Activated CD4-positive, alpha-beta T cell treated with anti-CD3 and anti-CD28 coated beads, Interleukin-2, amount 50 U/mL, for 16 hours (primary cell): ENCODE data around the gene KCNH1.

Experiments used
- DNase-seq: peaks from one replicate; pipeline ENCODE4 v3.0.0-alpha.2; 2020

The KCNH1 gene

DNA sequence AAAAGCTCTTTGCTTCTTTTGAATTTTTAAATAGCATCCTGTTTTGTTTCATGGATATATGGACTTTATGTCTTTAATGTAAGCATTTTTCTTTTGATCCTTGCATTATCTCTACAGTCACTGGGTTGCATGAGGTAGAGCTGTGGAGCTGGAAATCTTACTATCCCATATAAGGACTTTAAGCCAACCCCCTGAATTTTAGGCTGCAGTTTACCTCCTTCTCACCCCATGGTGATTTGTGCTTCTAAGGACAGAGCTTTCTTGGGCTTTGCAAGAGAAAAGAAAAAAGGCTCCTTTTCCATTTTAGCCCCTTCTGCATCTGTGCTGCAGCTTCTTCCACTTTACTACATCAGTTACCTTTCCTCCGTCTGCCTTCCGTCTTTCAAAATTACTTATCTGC, 431.4 kb downstream of the KCNH1 start:
- no peak for DNase-seq

DNA sequence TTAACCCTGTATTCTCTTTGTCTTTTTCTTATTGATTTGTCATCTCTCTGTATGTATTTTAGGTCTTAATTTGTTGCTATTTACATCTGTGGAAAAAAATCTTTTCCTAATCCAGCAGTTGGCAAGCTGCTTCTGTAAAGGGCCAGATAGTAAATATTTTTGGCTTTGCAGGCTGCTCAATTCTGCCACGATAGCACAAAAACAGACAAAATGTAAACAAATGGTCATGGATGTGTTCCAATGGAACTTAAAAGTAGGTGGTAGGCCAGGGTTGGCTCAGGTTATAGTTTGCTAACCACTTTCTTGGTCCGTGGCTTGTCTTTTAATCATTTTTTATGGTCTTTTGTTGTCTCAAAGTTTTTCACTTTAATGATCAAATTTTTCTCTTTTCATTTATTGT, 433.4 kb downstream of the KCNH1 start:
- DNase-seq = no peak

DNA sequence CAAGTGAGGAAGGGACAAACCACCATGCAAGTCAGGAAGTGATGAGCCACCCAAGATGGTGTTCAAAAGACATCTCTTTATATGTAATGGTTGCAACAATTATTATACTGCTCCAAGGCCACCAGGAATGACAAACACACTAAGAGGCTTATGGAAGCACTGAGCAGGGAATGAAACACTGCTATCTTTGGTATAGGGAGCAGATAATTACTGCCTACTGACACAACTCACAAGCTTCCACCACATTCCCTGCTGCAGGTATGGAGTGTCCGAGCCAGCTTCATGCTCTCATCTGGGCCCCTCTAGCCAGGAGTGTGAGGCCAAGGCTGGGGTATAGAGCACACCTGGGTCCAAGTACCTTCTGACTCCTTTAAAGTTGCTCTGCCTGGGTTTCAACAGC, 433.9 kb downstream of the KCNH1 start:
- DNase-seq = no peak

DNA sequence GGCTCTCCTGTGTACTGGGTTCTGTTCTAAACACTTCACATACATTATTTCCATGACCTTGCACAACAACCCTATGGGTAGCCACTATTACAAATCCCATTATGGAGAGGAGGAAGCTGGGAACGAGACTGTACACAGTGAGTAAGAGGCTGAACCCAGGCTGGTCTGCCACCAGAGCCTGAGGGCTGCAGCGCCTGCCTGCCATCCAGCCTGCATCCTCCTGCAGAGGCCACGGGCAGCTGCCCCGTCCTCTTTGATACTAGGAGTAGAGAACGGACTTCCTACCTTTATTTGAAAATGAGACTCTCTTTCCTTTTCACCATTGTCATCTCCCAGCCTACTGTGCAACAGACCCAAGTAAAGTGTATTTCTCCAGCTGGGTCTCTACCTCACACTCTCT, 435.3 kb downstream of the KCNH1 start:
- DNase-seq = no peak

DNA sequence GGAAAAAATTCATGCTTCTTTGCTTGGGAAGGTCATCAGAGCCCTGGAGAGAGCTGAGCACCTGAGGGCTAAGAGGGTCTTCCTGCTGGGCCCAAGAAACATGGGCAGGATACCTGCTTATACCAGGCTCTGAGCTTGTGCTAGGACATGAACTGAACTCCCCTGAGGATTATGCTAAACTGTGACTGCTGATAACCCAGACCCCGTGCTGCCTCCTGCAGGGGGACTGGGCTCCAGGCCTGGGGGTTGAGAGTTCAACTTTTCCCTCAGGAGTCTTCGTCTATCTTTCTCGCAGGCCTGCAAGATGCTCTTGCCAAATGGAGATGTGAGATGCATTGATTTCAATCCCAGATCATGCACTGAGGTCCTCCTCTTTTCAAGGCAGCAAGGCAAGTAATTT, 436.8 kb downstream of the KCNH1 start:
- no peak for DNase-seq

DNA sequence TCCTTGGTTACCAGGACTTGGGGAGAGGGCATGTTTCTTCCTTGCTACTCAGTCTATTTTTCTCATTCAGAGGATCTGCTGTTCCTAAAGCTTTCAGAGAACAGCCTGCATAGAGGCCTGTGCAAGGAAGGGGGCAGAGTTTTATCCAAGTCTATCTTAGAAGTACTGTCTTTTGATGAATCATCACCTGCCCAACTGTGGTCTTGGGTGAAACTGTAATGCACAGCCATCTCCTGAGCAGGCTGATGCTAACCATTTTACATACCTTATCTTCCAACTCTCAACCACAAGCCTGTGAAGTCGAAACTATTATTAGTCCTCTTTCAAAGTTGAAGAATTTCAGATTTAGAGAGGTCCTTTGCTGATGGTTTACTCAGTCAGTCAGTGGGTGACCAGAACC, 437.2 kb downstream of the KCNH1 start:
- peak; percentile 72 for DNase-seq

DNA sequence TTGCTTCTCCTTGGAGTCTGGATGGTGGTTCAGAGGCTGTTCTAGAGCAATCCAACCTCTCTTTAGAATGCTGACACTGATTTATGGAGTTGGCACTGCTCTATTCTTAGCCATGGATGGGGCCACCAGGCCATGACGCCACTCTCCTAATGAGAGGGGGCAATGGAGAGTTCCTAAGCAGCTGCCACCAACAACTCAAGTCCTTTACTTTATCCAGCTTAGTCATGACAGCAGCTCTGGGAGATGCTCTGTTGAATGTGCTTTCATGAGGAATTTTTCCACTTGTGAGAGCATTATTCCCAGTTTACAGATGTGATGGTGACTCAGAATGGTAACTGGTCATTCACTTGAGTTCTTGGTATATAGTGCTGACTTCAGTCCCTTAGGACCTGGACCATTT, 438.9 kb downstream of the KCNH1 start:
- DNase-seq = no peak

DNA sequence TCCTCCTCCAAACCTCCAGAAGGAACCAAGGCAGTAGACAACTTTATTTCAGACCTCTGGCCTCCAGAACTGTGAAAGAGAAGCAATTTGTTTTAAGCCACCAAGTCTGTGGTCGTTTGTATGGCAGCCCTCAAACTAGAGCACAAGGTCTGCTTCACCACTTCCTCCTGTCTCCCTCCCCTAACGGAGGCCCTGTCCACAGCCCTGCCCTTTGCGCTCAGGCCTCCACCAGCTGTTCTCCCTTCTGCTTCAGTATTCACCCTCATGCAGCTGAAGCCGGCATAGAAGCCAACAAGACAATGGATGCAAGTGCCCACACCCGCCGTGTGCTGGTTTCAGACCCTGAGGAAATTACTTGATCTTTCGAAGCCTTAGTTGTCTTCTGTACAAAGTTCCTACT, 441.2 kb downstream of the KCNH1 start:
- DNase-seq = no peak

DNA sequence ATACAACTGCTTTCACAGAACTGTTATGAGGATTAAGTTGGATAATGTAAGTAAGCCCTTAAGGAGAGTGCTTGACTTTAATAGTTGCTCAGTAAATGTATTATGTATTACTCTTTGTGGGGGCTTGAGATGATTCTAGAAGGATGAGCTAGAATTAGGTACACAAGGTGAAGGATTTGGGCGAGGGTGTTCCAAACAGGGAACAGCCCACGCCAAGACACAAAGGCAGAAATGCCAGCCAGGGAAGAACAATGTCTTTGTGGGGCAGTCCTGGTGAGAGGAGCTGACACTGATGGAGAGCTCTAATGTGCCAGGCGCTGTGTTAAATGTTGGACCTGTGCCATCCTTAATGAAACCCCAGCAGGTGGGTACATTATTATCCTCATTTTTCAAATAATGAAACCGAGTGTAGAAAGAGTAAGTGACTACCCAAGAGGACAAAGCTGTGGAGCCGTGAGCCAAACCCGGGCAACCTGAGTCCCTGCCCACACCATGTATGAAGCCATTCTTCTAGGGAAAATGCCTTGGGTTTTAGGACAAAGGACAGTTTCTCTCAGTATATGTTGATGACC, 442.8 kb downstream of the KCNH1 start:
- DNase-seq = no peak

DNA sequence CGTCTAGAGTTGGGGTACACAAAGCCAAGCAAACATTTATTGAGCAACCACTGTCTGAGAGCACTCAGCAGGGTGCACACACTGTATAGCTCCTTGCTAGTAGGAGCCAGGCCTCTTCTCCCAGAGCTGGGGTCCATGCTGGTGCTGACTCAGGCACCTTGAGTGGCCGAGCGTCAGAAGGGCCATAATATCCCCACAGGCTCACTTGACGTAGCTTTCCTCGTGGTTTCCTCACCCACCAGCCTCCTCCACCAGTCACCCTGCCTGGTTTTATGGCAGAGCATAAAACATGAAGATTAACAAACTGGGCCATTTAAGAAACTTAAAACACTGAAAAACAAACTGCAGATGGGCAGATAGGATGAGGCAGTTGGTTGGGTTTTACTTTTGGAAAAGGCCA, 443.7 kb downstream of the KCNH1 start:
- no peak for DNase-seq

DNA sequence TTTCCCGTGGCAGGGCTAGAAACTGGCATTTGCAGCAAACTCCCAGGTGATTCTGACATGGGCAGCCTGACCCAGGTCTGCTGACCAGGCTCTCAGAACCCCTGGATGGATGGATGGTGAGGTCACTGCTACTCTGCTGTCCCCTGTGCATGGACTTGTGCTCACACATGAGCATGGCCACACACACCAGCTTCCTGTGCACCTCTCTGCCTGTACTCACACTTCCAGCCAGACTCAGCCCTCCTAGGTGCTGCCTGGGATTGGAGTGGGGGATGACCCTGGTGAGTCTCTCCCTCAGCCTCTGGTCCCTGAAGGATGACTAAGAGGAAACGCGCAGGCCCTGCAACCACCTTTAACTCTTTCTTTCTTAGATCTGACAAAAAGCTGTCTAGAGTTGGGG, 444.1 kb downstream of the KCNH1 start:
- DNase-seq = no peak

DNA sequence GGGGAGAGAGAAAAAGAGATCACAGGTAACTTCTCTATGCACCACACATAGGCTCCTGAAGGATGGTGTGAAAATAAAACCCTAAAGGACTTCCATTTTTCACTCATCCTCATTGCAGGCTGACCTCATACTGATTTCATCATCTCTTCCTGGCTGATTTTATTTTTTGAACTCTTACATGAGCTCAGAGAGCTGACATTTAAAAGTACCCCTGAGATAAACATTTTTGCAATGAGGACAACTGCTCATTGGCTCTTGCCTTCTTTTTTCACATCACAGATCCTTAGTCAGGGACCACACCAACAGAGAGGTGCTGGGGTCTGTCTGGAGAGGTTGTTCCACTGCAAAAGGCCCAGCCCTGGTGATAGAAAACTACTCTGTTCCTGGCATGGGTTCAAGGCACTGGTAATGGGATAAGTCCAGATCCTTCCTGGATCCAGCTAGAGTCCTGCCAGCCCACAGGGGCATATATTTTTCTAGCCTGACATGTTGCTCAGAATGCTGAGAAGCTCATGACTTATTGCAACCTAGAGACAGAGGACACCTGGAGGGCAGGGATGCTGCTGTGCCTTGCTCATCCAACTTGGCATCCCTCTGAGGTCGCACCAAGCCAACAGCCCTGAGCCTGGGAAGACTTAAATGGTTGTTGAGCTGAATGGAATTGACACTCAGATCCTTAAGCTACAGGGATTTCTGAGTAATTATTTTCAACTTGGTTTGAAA, 445.3 kb downstream of the KCNH1 start:
- DNase-seq = peak; percentile 39

DNA sequence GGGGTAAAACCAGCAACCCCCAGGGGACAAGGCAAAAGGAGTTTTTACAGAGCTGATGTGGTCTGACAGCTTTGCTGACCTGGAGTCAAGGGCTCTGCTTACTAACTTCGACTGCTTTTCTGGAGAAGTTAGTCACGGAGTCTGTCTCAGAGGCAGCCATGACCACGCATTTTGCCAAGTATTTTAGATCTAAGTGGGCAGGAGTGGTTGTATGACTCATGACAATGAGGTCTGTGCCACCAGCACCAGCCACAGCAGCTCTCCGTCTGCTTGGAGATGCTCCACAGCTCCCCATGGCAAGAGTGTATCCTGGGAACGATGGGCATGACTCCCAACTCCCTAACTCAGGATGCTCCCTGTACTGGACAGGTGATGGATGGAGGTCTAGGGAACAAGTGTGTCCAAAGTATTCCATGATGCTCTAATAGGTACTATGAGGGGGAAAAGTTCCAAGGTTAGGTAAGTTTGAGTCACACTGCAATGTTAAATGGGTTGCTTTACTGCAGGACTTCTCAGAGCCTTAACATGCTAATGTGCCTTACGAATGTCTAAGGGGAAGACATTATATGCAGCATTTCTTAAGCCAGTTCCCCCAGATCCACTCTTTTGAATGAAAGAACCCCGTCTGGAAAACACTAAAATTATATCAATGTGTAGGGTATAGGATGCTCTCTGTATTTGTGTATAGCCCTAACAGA, 446.2 kb downstream of the KCNH1 start:
- DNase-seq = peak; percentile 41

DNA sequence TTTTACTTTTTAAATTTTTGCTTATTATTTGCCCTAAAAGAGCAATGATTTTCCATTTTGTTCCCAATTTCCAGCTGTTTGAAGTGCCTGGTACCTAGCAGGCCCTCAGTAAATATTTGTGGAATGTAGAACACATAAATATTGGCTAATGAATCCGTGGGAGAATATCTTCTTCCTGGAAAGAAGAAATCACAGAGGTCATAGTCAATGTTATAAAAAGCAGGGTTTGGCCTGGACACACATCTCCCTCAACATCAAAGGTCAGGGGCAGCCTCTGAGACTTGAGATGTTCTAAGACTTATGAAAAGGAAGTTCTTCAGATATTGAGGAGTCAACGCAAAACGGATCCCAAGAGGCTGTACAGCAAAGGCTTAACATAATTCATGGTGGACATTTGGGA, 447.1 kb downstream of the KCNH1 start:
- DNase-seq = no peak

DNA sequence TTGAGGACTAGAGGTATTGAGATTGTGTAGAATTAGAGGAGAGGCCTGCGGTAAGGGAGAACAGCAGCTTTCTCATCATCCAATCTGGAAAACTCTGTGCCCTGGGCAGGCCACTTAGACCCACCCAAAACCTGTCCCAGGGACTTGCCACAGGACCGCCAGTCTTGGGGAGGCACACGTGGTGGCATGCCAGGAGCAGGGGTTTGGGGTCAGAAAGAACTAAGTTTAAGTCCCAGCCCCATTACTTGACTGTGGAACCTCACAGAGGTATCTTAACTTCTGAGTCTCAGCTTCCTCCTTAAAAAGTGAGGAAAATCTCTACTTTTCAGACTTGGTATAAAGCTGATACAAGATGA, 448.7 kb downstream of the KCNH1 start:
- DNase-seq = no peak

DNA sequence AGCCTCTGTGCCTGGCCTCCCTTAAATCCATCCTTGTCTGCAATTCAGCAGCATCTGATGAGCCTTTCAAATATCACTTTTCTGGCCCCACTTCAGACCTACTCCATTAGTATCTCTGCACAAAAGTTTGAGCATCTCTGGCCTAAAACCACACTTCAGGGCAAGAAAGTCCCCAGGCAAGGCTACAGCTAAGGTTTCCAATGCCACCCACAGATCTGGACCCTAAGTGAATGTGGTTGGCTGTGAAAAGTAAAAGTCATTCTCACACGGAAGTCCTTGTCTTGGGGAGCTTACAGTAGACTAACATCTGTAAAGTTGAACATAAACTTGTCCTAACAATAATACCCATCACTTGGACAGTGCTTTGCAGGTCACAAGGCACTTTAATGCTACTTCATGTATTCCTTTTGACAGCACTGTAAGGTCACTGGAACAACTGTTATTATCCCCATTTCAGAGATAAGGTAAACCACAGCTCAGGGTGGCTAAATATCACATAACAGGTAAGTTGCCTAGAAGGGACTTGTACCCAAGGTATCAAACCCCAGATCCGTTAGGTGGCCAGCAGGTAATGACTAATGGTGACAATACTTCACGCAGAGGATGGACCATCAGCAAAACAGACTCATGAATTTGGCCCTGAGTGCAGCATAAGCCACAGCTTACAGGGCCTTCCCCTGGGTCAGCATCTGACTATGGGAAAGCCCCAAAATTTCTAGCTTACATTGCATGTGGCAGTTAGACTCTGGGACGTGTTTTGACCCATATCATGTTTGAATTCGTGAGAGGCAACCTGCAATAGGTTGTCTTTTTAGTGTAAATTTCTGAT, 449.3 kb downstream of the KCNH1 start:
- peak; percentile 41 for DNase-seq

DNA sequence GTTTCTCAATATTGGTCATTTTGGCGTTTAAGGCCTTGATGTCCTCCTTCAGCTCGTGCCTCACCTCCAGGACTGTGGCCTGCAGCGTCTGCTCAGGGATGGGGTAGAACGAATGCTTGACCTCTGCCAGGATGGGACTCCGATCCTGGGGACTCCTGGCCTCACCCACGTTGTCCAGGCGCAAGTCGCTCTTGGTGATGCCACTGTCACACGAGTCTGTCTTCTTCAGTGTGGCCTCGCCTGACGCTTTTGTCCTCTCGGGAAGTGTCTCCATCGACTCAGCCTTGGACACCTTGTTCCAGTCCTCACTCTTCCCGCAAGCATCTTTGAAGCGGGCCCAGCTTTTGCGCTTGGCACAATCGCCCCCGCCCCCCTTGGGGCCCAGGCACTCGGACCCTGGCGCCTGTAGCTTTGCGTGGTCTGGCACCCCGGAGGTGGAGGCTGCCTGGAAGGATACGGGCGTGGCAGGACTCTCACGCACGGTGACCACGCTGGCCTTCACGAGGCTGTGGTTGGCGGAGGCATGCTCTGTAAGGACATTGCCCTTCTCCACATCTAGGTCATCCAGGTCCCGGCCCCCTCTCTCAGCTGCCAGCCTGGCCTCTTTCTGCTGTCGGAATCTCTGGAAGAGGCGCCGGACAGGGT, 450.4 kb downstream of the KCNH1 start:
- no peak for DNase-seq

DNA sequence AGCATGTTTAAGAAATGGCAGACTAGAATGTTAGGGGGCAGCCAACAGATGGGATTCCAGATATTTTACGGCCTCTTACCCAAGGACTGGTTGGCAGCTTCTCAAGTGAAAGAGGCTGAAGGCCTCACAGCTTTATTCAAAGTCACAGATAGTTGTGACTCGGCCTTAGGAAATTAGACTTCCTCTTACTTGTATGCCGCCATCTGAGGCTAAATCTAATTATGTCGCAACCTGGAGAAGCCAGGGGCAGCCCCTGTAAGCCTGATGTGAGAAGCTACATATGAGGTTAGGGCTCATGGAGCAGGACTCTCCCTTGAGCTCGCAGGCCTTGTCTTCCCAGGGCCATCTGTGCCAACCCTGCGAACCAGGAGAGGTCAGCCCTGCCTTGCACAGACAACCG, 452.8 kb downstream of the KCNH1 start:
- DNase-seq = no peak

DNA sequence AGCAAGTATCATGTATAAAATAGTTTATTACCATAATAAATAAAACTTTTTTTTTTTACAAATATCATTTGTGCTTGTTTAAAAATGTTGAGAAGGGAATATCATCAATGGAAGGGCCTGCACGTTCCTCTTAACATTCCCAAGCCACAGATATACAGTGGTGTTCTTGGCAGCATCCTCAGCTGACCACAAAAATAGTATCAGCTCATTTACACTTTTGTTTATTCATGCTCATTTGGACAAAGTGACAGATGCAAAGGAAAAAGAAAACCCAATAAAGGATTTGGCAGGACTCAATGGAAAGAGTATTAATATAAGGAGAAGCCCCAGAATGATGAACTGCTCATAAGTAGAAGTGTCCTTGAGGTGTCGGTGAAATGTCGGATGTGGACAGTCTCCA, 455.6 kb downstream of the KCNH1 start:
- DNase-seq = no peak

DNA sequence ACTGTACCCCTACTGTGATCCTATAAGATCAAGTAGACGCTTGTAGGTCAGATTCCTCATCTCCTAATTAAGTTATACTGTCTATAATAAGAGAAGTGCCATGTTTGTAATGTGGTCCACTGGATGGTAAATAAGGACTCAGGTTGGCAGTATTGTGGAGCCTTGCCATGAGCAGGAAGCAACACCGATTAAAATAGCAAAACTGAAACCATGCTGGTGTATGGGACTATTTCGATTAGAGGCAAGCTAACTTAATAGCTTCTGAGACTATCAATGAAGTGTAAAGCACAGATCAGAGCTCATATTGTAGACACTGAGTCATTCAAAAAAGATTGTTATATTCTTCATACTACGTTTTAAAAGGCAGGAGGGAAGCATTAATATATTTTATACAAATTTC, 456.4 kb downstream of the KCNH1 start:
- DNase-seq = no peak

DNA sequence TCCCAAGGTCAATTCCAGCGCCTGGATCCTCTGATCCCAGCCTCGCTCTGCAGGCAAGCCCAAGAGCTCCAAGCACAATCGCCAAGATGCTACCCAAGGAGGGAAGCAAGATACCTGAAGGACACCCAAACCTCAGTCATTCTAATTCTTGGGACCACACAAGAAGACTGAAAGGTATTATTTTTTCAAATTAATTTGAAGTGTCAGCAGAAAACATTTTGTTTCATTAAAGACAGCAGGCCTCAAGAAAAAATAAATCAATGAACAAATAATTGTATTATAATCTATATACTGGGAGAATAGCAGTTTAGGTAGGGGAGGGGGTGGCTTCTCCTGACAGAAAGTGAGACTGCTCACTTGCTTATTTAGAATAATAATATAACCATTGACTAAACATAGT, 457.4 kb downstream of the KCNH1 start:
- DNase-seq = no peak

DNA sequence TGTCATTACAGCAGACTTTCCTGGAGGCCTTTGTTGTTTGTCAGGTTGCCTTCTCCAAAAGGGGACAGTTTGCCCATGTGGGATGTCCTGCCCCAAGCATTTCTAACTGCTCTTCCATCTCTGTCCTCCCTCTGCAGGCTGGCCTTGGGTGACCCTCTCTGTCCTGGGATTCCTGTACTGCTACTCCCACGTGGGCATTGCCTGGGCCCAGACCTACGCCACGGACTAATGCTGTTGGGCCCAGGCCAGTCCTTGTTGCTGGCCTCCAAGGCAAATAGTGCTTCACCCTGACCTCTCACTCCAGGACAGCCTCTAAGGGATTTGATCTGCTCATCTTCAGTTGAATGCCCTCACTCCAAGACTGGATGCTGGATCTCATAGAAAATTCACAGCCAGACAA, 459.8 kb downstream of the KCNH1 start:
- no peak for DNase-seq

DNA sequence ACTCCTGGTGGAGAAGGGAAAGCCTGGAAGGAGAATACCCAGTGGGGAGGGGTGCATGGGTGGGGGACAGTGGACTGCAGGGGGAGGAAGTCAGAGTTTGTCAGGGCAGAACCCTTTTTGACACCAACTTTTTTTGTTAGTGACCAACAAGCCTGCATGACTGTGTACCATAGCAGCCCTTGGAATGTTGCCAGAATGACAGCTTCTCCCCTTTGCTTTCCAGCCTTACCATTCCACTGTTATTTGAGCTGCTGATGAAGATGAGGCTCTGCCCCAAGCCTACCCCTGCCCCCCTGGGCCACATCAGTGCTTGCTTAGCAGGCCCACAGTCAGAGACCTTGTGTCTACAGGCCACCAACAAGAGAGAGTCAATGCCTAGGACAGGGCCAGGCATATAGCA, 464.0 kb downstream of the KCNH1 start:
- no peak for DNase-seq
